ENCODE data around the gene SLC8A2.
A peak's percentile ranks its signal among the peaks of the same experiment; 100 is the strongest.

The SLC8A2 gene

DNA sequence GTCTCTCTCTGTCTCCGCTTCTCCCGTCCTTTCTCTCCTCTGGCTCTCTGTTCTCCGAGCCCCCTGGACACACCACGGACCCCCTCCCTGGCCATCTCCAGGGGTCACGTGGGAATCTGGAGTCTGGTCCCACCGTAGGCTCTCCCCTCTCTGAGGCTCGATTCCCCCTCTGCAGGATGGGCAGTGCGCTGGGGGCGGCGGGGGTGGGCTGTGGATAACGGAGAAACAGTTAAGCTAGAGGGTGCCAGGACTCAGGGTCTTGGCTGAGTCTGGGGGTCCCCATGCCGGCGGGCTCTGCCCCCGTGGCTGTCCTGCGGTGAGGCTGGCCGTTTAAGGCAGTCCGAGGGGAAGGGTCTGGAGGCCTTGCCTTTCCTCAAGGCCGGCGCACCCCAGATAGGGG is 51.9 kb downstream of the SLC8A2 start:
- H3K4me1 ChIP-seq (ENCODE audit: insufficient read depth, insufficient read length), result peaks cover 9% of the 10 kb centered on the region
- H3K4me3 ChIP-seq (ENCODE audit: insufficient read length, low read depth), result peak overlapping the region; percentile 15
- H3K27me3 ChIP-seq (ENCODE audit: insufficient read depth, insufficient read length), result peaks cover 53% of the 10 kb centered on the region

DNA sequence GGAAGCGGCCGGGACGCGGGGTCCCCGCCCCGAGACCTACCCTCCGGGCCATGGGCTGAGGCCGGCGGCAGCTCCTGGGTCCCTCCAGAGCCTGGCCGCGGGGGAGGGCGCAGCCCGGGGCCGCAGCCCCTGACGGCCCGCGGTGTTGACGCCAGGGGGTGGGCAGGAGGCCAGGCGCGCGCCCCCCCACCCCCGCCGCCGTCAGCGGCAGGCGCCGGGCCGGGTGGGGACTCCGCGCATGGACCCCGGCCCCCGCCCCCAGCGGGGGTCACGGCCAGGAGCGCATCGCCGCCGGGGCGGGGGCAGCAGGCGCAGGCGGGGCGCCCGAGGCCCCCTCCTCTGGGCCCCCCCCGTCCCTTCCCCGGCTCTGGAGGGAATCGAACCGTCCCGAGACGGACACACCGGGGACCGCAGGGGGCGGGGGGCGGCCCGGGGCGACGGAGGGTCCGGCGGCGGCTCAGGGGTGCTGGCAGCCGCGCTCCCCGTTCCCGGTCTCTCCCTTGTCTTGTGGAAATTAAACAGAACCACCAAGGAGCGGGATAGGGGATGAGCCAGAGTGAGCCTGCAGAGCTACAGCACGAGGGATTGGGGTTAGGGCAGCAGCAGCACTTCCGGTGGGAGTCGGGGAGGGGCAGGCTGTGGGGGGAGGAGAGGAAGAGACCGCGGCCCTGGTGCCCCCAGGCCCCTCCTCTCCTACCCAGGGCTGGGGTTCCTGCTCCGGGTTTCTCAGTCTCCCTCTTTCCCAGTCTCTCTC is 52.5 kb downstream of the SLC8A2 start, which contains the start of gene MEIS3:
MEIS3 (minus strand) TSS at position 498 of the 754 bp plus-strand sequence; CDS start at position 52, 446 bp downstream.
- TF ChIP-seq ZNF274 (IDR thresholded peaks at IDR 0.05; ENCODE audit: low read depth, low read length), result no peak
- no peak for TF ChIP-seq YY1 (IDR thresholded peaks at IDR 0.05; ENCODE audit: insufficient read depth, insufficient read length)
- TF ChIP-seq SUZ12 (IDR thresholded peaks at IDR 0.05; ENCODE audit: extremely low read depth, insufficient read depth, insufficient read length), result no peak
- H3K9me3 ChIP-seq (ENCODE audit: insufficient read depth, low read length), result no peaks in the 10 kb centered on the region
- peak within 1 kb of the TSS; percentile 69 for H3K4me3 ChIP-seq (ENCODE audit: insufficient read length, low read depth)
- DNase-seq (ENCODE audit: low read depth, low spot score), result no peak
- H3K36me3 ChIP-seq (ENCODE audit: insufficient read depth, insufficient read length, low read length), result peaks cover 9% of the 10 kb centered on the region
- peaks cover 9% of the 10 kb centered on the region for H3K4me1 ChIP-seq (ENCODE audit: insufficient read depth, insufficient read length)
- peaks cover 53% of the 10 kb centered on the region for H3K27me3 ChIP-seq (ENCODE audit: insufficient read depth, insufficient read length)
- H3K9ac ChIP-seq (ENCODE audit: insufficient read length, low read depth), result peak within 1 kb of the TSS; percentile 81

More for the DNA sequence above, 51.9 kb downstream of the SLC8A2 start:
- Histone ChIP-seq H3K9me3 (ENCODE audit: insufficient read depth, low read length) (no peaks in the 10 kb centered on the region), H3K36me3 (ENCODE audit: insufficient read depth, insufficient read length, low read length) (peaks cover 5% of the 10 kb centered on the region), H3K9ac (ENCODE audit: insufficient read length, low read depth) (peak overlapping the region; percentile 50)
- DNase-seq (ENCODE audit: low read depth, low spot score), result no peak
- TF ChIP-seq ZNF274 (IDR thresholded peaks at IDR 0.05; ENCODE audit: low read depth, low read length), result no peak
- TF ChIP-seq SUZ12 (IDR thresholded peaks at IDR 0.05; ENCODE audit: extremely low read depth, insufficient read depth, insufficient read length), result no peak
- no peak for TF ChIP-seq YY1 (IDR thresholded peaks at IDR 0.05; ENCODE audit: insufficient read depth, insufficient read length)

DNA sequence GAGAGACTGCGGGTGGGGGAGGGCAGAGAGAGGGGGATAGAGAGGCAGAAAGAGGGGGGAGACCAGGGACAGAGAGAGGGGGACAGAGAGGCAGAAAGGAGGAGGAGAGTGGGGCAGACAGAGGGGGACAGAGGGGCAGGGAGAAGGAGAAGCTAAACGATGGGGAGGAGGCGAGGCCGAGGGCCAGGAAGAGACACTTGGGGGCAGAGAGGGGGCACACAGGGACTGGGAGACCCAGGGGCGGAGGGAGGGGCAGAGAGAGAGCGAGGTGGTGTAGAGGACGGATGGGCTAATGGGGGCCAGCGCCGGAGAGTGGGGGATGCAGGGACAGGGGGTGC is 53.0 kb downstream of the SLC8A2 start:
- TF ChIP-seq ZNF274 (IDR thresholded peaks at IDR 0.05; ENCODE audit: low read depth, low read length) (no peak), YY1 (IDR thresholded peaks at IDR 0.05; ENCODE audit: insufficient read depth, insufficient read length) (no peak), SUZ12 (IDR thresholded peaks at IDR 0.05; ENCODE audit: extremely low read depth, insufficient read depth, insufficient read length) (no peak)
- Histone ChIP-seq H3K36me3 (ENCODE audit: insufficient read depth, insufficient read length, low read length) (peaks cover 13% of the 10 kb centered on the region), H3K9ac (ENCODE audit: insufficient read length, low read depth) (peak overlapping the region; percentile 81), H3K4me1 (ENCODE audit: insufficient read depth, insufficient read length) (peaks cover 9% of the 10 kb centered on the region), H3K27me3 (ENCODE audit: insufficient read depth, insufficient read length) (peaks cover 52% of the 10 kb centered on the region), H3K9me3 (ENCODE audit: insufficient read depth, low read length) (no peaks in the 10 kb centered on the region), H3K4me3 (ENCODE audit: insufficient read length, low read depth) (peak overlapping the region; percentile 69)
- no peak for DNase-seq (ENCODE audit: low read depth, low spot score)

DNA sequence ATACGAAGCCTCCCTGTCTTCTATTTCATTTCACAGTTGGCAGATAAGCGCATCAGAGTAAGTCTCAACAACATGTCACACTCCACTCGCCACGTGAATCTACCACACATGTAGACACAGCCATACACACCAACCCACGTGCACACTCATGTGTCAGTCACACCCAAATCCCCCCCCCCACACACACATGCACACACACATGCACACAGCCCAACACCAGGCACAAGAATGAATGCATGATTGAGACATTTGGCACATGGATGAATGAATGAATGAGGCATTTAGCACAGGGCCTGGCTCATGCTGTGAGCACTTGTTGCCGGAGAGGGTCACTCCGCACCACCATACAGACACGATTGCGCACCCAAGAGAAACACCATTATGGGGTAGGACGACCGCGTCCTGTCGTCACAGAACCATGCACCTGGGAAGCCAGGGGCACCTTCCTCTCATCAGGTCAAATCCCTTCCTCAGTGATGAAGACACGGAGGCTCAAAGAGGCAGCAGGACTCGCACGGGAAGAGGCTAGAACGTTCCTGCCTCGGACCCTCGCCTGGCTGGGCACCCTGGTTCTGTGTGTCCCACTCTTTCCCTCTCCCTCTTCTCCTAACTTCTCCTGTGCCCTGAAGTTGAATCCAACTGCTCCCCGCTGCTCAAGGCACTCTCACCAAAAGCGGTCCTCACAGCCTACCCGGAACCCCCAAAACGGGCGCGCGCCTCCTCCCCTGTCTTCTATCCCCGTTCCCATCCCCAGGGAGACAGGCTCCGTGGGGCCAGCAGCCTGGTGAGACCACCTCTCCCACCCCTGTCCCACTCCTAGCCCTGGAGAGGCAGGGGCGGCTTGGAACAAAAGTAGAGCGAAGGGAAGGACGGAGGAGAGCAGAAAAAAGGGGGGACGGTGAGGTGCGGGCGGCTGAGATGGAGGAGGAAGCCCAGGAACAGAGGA is 53.7 kb downstream of the SLC8A2 start:
- Histone ChIP-seq H3K36me3 (ENCODE audit: insufficient read depth, insufficient read length, low read length) (peaks cover 16% of the 10 kb centered on the region), H3K9ac (ENCODE audit: insufficient read length, low read depth) (peak overlapping the region; percentile 81), H3K27me3 (ENCODE audit: insufficient read depth, insufficient read length) (peaks cover 46% of the 10 kb centered on the region), H3K9me3 (ENCODE audit: insufficient read depth, low read length) (no peaks in the 10 kb centered on the region), H3K4me3 (ENCODE audit: insufficient read length, low read depth) (peak overlapping the region; percentile 69), H3K4me1 (ENCODE audit: insufficient read depth, insufficient read length) (peaks cover 9% of the 10 kb centered on the region)
- no peak for DNase-seq (ENCODE audit: low read depth, low spot score)
- no peak for TF ChIP-seq ZNF274 (IDR thresholded peaks at IDR 0.05; ENCODE audit: low read depth, low read length)
- TF ChIP-seq SUZ12 (IDR thresholded peaks at IDR 0.05; ENCODE audit: extremely low read depth, insufficient read depth, insufficient read length), result no peak
- no peak for TF ChIP-seq YY1 (IDR thresholded peaks at IDR 0.05; ENCODE audit: insufficient read depth, insufficient read length)

DNA sequence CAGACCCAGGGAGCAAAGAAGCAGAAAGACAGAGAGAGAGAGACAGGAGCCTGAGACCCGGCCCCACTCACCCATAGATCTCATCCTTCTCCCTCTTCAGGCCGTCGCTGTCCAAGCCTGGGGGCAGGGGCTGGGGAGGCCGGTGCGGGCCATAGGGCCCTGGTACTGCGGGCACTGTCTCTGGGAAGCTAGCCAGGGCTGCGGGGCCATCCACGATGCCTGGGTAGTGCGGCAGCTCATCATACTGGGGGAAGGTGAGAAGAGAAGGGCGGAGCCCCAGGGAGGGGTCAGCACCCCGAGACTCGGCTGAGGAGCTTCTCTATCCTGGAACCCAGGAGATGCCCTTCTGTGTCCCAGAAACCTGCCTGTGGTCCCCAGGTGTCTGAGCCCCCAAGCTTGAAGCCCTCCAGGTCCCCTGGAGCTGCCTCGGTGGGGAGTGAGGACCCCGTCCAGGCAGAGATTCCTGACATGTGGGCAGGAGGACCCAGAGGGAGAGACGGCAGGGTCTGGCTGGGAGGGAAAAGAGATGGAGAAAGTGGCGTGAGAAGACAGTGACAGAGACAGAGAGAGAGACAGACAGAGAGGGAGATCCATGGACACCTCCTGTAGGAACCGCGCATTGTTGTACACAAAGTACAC is 54.5 kb downstream of the SLC8A2 start:
- DNase-seq (ENCODE audit: low read depth, low spot score), result no peak
- peaks cover 16% of the 10 kb centered on the region for H3K36me3 ChIP-seq (ENCODE audit: insufficient read depth, insufficient read length, low read length)
- peak overlapping the region; percentile 81 for H3K9ac ChIP-seq (ENCODE audit: insufficient read length, low read depth)
- peaks cover 9% of the 10 kb centered on the region for H3K4me1 ChIP-seq (ENCODE audit: insufficient read depth, insufficient read length)
- no peaks in the 10 kb centered on the region for H3K9me3 ChIP-seq (ENCODE audit: insufficient read depth, low read length)
- TF ChIP-seq SUZ12 (IDR thresholded peaks at IDR 0.05; ENCODE audit: extremely low read depth, insufficient read depth, insufficient read length) (no peak), YY1 (IDR thresholded peaks at IDR 0.05; ENCODE audit: insufficient read depth, insufficient read length) (no peak)
- H3K4me3 ChIP-seq (ENCODE audit: insufficient read length, low read depth), result peak overlapping the region; percentile 69
- peaks cover 38% of the 10 kb centered on the region for H3K27me3 ChIP-seq (ENCODE audit: insufficient read depth, insufficient read length)

DNA sequence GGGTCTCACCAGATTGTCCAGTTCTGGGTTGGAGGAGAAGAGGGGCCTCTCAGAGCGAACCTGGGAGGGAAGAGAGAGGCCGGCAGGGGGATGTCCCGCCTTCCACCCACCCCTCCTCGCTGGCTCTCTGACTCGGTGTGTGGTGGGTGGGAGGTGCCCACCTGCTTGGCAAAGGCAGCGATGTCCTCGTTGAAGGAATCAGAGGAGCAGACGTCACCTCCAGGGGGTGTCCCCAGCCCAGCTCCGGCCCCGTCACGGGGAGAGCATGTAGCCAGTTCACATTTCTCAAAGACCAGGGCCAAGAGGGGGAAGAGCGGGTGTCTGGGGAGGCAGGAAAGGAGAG is 55.1 kb downstream of the SLC8A2 start:
- Histone ChIP-seq H3K4me3 (ENCODE audit: insufficient read length, low read depth) (no peak overlapping the region), H3K4me1 (ENCODE audit: insufficient read depth, insufficient read length) (peaks cover 9% of the 10 kb centered on the region), H3K9ac (ENCODE audit: insufficient read length, low read depth) (no peak overlapping the region), H3K27me3 (ENCODE audit: insufficient read depth, insufficient read length) (peaks cover 33% of the 10 kb centered on the region), H3K9me3 (ENCODE audit: insufficient read depth, low read length) (no peaks in the 10 kb centered on the region), H3K36me3 (ENCODE audit: insufficient read depth, insufficient read length, low read length) (peaks cover 16% of the 10 kb centered on the region)
- no peak for DNase-seq (ENCODE audit: low read depth, low spot score)
- TF ChIP-seq ZNF274 (IDR thresholded peaks at IDR 0.05; ENCODE audit: low read depth, low read length), result no peak
- TF ChIP-seq SUZ12 (IDR thresholded peaks at IDR 0.05; ENCODE audit: extremely low read depth, insufficient read depth, insufficient read length), result no peak
- TF ChIP-seq YY1 (IDR thresholded peaks at IDR 0.05; ENCODE audit: insufficient read depth, insufficient read length), result no peak

Data from NT2/D1 (cell line).